HepG2 (cell line): ENCODE measurements around the gene CRAT. TPM values are rescaled to one million over a fixed set of nuclear protein-coding genes. Genes with fewer than 3 reads are reported as not detected.

ENCODE experiments used
- HBP1 ChIP-seq: IDR thresholded peaks from 2 replicates; pipeline ENCODE4 v1.6.1; 2016; ENCODE audit warnings: low read depth, control low read depth
- HNRNPL ChIP-seq: fragments of 200-400 bp; formaldehyde crosslinking; IDR thresholded peaks from 2 replicates; pipeline ENCODE4 v1.6.1; 2017; ENCODE audit warnings: mild to moderate bottlenecking, low read depth, low read length
- IRX3 ChIP-seq: sonication (generic); formaldehyde crosslinking; IDR thresholded peaks from 2 replicates; pipeline ENCODE4 v1.8.1; 2023; ENCODE audit warnings: mild to moderate bottlenecking, low read depth, missing genetic modification reagents, borderline replicate concordance
- MNT ChIP-seq: fragments of 450-650 bp; IDR thresholded peaks from 2 replicates; pipeline ENCODE4 v1.6.1; 2016
- RFXAP ChIP-seq: sonication (generic); formaldehyde crosslinking; IDR thresholded peaks from 2 replicates; pipeline ENCODE4 v1.4.0; 2020; ENCODE audit warnings: missing genetic modification reagents, borderline replicate concordance
- SALL2 ChIP-seq: sonication (generic); formaldehyde crosslinking; IDR thresholded peaks from 2 replicates; pipeline ENCODE4 v1.8.1; 2023; ENCODE audit warnings: mild to moderate bottlenecking, missing genetic modification reagents, inconsistent platforms
- SNAPC5 ChIP-seq: sonication (generic); formaldehyde crosslinking; IDR thresholded peaks from 2 replicates; pipeline ENCODE4 v1.8.1; 2023; ENCODE audit warnings: mild to moderate bottlenecking, missing genetic modification reagents, borderline replicate concordance
- SP2 ChIP-seq: sonication (generic); formaldehyde crosslinking; IDR thresholded peaks from 2 replicates; pipeline ENCODE4 v1.5.1; 2020; ENCODE audit warnings: mild to moderate bottlenecking, missing genetic modification reagents
- TBP ChIP-seq: sonication (generic); formaldehyde crosslinking; IDR thresholded peaks from 2 replicates; pipeline ENCODE4 v1.5.0; 2020; ENCODE audit warnings: missing genetic modification reagents
- ZNF138 ChIP-seq: sonication (generic); formaldehyde crosslinking; IDR thresholded peaks from 2 replicates; pipeline ENCODE4 v1.5.0; 2020; ENCODE audit warnings: mild to moderate bottlenecking, low read depth, missing genetic modification reagents
- ZNF224 ChIP-seq: sonication (generic); formaldehyde crosslinking; IDR thresholded peaks from 2 replicates; pipeline ENCODE4 v1.5.0; 2020; ENCODE audit warnings: mild to moderate bottlenecking, missing genetic modification reagents
- ZNF253 ChIP-seq: sonication (generic); formaldehyde crosslinking; IDR thresholded peaks from 2 replicates; pipeline ENCODE4 v1.8.0; 2022; ENCODE audit warnings: mild to moderate bottlenecking, missing genetic modification reagents, borderline replicate concordance
- ZNF33B ChIP-seq: sonication (generic); formaldehyde crosslinking; IDR thresholded peaks from 2 replicates; pipeline ENCODE4 v1.5.1; 2020; ENCODE audit warnings: mild to moderate bottlenecking, missing genetic modification reagents
- ZNF44 ChIP-seq: sonication (generic); formaldehyde crosslinking; IDR thresholded peaks from 2 replicates; pipeline ENCODE4 v1.5.1; 2020; ENCODE audit warnings: mild to moderate bottlenecking, missing genetic modification reagents
- ZNF543 ChIP-seq: sonication (generic); formaldehyde crosslinking; IDR thresholded peaks from 2 replicates; pipeline ENCODE4 v1.4.0; 2020; ENCODE audit warnings: mild to moderate bottlenecking, missing genetic modification reagents
- ZNF597 ChIP-seq: sonication (generic); formaldehyde crosslinking; IDR thresholded peaks from 2 replicates; pipeline ENCODE4 v1.5.0; 2020; ENCODE audit warnings: missing genetic modification reagents
- ZNF670 ChIP-seq: sonication (generic); formaldehyde crosslinking; IDR thresholded peaks from 2 replicates; pipeline ENCODE4 v1.8.0; 2022; ENCODE audit warnings: mild to moderate bottlenecking, missing genetic modification reagents, borderline replicate concordance
- ZNF687 ChIP-seq: sonication (generic); formaldehyde crosslinking; IDR thresholded peaks from 2 replicates; pipeline ENCODE4 v1.5.1; 2020; ENCODE audit warnings: mild to moderate bottlenecking, missing genetic modification reagents, moderate library complexity
- ZUFSP ChIP-seq: sonication (generic); formaldehyde crosslinking; IDR thresholded peaks from 2 replicates; pipeline ENCODE4 v1.9.0; 2021; ENCODE audit warnings: missing genetic modification reagents, mild to moderate bottlenecking, borderline replicate concordance
- polyA plus RNA-seq, 8 experiments: library from polyadenylated mRNA; depleted of rRNA in 3 of 8; stranded (reverse) in 7 of 8; unstranded in 1 of 8; fragments of >200 nt; fragmentation: Illumina TruSeq in 4 of 8; extraction: Trizol in 4 of 8; gene quantifications; 2 replicates each; pipeline versions ENCODE4 v1.2.1 to v1.2.3, GENCODE V29; 2011 to 2016; ENCODE audit warnings: low read depth in 4 of 8, missing spikeins in 1 of 8, mixed read lengths in 1 of 8; ENCODE audit not compliant: insufficient read depth in 1 of 8
- total RNA-seq, 5 experiments: library from RNA; depleted of rRNA; stranded (reverse); fragments of >200 nt; fragmentation: Illumina TruSeq; extraction: Trizol; gene quantifications; 2 replicates each; pipeline ENCODE4 v1.2.3, GENCODE V29; 2016; ENCODE audit warnings: low read depth in 1 of 5

CRAT gene
- total and polyA plus RNA-seq, 2 of the 13 experiments (the other 11 are each of a cell fraction or from before 2014, with no cell fraction given), result 26.1 to 26.6 TPM

- TF ChIP-seq ZNF253 (CRISPR knock-in tag), result no peak
- TF ChIP-seq ZNF33B (CRISPR knock-in tag), result no peak
- no peak for TF ChIP-seq ZNF44
- TF ChIP-seq IRX3, result no peak
- TF ChIP-seq SALL2 (CRISPR knock-in tag), result no peak
- TF ChIP-seq HNRNPL, result no peak
- TF ChIP-seq ZUFSP (CRISPR knock-in tag), result no peak
- TF ChIP-seq RFXAP, result no peak
- no peak for TF ChIP-seq ZNF138 (CRISPR knock-in tag)
- TF ChIP-seq ZNF687, result 0 out of 2 replicates have a peak, but pooled peaks have one; percentile 16
- TF ChIP-seq ZNF224 (CRISPR knock-in tag), result no peak
- 0 out of 2 replicates have a peak, but pooled peaks have one; percentile 14 for TF ChIP-seq SNAPC5 (CRISPR knock-in tag)
- TF ChIP-seq ZNF543 (CRISPR knock-in tag), result no peak
- no peak for TF ChIP-seq ZNF597
- no peak for TF ChIP-seq TBP (CRISPR knock-in tag)
- TF ChIP-seq SP2 (CRISPR knock-in tag), result no peak
- TF ChIP-seq HBP1 (CRISPR knock-in tag), result no peak
- TF ChIP-seq MNT, result no peak
- TF ChIP-seq ZNF670 (CRISPR knock-in tag), result no peak
Measured at GRCh38 chr9:129139993-129140396, 29.4 kb upstream of the CRAT start (continued).
